Esophagus squamous epithelium (tissue), 5 donors: ENCODE results near the gene GRIP2. TPM values are rescaled to one million over a fixed set of nuclear protein-coding genes. Genes with fewer than 3 reads are reported as not detected.

Source experiments
- DNase-seq: peaks from one replicate; lab custom pipeline; 2025; lab: John Stamatoyannopoulos, UW
- H3K27ac ChIP-seq, 4 donors: fragments of 200-600 bp; sonication (generic); one replicate each; pipeline ENCODE4 v1.5.1; 2016 to 2019; ENCODE audit warnings: mild to moderate bottlenecking in 1 of 4
- H3K27me3 ChIP-seq, 4 donors: fragments of 200-600 bp; sonication (generic); 1 replicate in 3 of 4; 2 replicates in 1 of 4; pipeline versions ENCODE4 v1.5.1 to v1.6.0; 2017 to 2021; ENCODE audit warnings: antibody characterized with exemption in 1 of 4
- H3K36me3 ChIP-seq, 3 donors: fragments of 200-600 bp; sonication (generic); one replicate each; pipeline ENCODE4 v1.5.1; 2016 to 2019
- H3K4me1 ChIP-seq, 3 donors: fragments of 200-600 bp; sonication (generic); one replicate each; pipeline ENCODE4 v1.5.1; 2017 to 2019
- H3K4me3 ChIP-seq, 4 donors: fragments of 200-600 bp; sonication (generic); 1 replicate in 3 of 4; 2 replicates in 1 of 4; pipeline ENCODE4 v1.5.1; 2016 to 2019; ENCODE audit warnings: mild to moderate bottlenecking in 2 of 4, moderate library complexity in 1 of 4
- H3K9me3 ChIP-seq, 3 donors: fragments of 200-600 bp; sonication (generic); one replicate each; pipeline ENCODE4 v1.5.1; 2016 to 2019
- POLR2A ChIP-seq, 4 donors: fragments of 450-650 bp; IDR thresholded peaks; one replicate each; pipeline ENCODE4 v1.6.1; 2017; ENCODE audit warnings: antibody characterized with exemption in 4 of 4, mild to moderate bottlenecking in 4 of 4, moderate library complexity in 3 of 4
- WGBS, 2 donors: methylation state at CpG; one replicate each; pipeline ENCODE4 v1.1.5; 2018; 5-methylcytosine and 5-hydroxymethylcytosine counted together
- intact Hi-C: fragments of 100-400 bp; cut with DNase I; formaldehyde crosslinking; loops from one replicate; pipeline ENCODE4 v1.15.0; 2022
- total RNA-seq, 4 donors: library from RNA; depleted of rRNA; stranded (reverse); fragments of >200 nt; gene quantifications; one replicate each; pipeline ENCODE4 v1.1.0, GENCODE V29; 2016
- TF ChIP-seq, protein P1 (sequence below), 6 experiments: fragments of 450-650 bp in 4 of 6; fragments of 200-600 bp in 2 of 6; sonication (generic) in 2 of 6; IDR thresholded peaks; one replicate each; pipeline ENCODE4 v1.5.1; 2016 to 2019; ENCODE audit warnings: antibody characterized with exemption in 6 of 6, mild to moderate bottlenecking in 4 of 6, moderate library complexity in 4 of 6
- donor health status: DM: yes; HTN: yes; CAD: no.

The GRIP2 gene
- total RNA-seq, 4 donors from 2014 or later, result 0.23 to 2.9 (median 0.53) TPM

DNA sequence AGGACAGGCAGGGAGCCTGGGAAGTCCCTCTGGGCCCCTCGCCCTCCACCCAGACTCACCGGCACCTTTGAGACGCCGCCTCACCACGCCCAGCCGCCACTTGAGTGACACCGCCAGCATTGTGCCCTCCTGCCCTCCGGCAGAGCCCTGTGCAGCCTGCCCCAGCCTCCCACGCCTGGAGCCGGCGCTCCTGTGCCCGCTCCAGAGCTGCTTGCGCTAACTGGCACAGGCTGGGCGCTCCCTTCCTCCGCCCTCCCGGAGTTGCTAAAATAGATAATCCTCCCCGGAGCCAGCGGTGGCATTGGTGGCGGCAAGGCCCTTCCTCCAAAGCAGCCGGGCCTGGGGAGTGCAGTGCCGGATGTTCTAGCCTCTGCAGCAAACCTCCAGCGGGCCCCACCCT, 15.7 kb upstream of the GRIP2 start:
- Histone ChIP-seq H3K9me3 (no peaks in the 10 kb centered on the region), H3K4me3 (peak overlapping the region in 1 of 4 donors; percentile 7), H3K27ac (no peak overlapping the region), H3K36me3 (no peaks in the 10 kb centered on the region), H3K4me1 (peaks cover 0 to 16% (median 4%) of the 10 kb centered on the region in 3 donors), H3K27me3 (peaks cover 0 to 65% (median 0%) of the 10 kb centered on the region in 4 donors)
- no peak for DNase-seq
- intact Hi-C loops, result no loop called here
- no peak for TF ChIP-seq POLR2A (IDR thresholded peaks at IDR 0.05)
- TF ChIP-seq, protein P1, sequence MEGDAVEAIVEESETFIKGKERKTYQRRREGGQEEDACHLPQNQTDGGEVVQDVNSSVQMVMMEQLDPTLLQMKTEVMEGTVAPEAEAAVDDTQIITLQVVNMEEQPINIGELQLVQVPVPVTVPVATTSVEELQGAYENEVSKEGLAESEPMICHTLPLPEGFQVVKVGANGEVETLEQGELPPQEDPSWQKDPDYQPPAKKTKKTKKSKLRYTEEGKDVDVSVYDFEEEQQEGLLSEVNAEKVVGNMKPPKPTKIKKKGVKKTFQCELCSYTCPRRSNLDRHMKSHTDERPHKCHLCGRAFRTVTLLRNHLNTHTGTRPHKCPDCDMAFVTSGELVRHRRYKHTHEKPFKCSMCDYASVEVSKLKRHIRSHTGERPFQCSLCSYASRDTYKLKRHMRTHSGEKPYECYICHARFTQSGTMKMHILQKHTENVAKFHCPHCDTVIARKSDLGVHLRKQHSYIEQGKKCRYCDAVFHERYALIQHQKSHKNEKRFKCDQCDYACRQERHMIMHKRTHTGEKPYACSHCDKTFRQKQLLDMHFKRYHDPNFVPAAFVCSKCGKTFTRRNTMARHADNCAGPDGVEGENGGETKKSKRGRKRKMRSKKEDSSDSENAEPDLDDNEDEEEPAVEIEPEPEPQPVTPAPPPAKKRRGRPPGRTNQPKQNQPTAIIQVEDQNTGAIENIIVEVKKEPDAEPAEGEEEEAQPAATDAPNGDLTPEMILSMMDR (IDR thresholded peaks at IDR 0.05), result no peak
- WGBS, 2 donors, result 22 to 29% methylated on average over 4 to 8 of the region's 22 CpGs

DNA sequence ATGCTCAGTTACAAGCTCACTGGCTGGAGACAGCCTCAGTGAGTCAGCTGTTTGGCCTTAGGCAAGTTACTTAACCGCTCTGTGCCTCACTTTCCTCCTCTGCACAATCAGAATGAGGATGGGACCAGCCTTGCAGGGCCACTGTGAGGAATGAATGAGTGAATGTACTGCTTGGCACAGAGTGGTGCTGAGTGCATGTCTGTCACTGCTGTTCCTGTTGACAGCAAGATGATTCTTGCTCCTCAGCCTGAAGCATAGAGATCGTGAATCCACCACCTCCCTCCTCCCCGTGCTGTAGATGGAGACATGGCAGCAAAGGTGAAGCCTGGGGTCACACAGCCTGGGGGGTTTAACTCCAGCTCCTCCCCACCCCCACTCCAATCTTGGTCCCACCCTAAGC, 14.6 kb upstream of the GRIP2 start:
- H3K9me3 ChIP-seq, result no peaks in the 10 kb centered on the region
- no peak for DNase-seq

DNA sequence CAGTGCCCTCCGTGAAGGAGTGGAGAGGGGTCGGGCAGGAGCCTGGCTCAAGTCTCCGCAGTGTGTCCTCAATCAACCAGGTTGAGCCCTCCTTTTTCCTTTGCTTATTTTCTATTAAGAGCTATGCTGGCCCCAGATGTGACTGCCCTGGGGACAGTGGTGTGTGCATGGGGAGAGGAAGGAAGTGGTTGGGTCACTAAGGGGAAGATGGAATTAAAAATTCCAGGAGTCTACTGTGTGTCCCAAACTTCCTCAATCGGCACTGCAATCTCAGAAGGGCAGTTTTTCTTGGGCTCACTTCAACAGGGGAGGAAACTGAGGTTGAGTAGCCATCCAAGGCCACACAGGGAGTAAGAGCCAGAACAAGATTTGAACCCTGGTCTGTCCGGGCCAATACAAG, 13.7 kb upstream of the GRIP2 start:
- no peaks in the 10 kb centered on the region for H3K9me3 ChIP-seq
- no peak overlapping the region for H3K27ac ChIP-seq
- no peaks in the 10 kb centered on the region for H3K36me3 ChIP-seq
- WGBS, 2 donors, result 53 to 63% methylated on average over 4 to 5 of the region's 5 CpGs
- intact Hi-C loops, result no loop called here
- TF ChIP-seq, protein P1 (IDR thresholded peaks at IDR 0.05), result no peak
- no peak for TF ChIP-seq POLR2A (IDR thresholded peaks at IDR 0.05)
- DNase-seq, result no peak
- H3K27me3 ChIP-seq, result peaks cover 0 to 83% (median 0%) of the 10 kb centered on the region in 4 donors
- no peak overlapping the region for H3K4me3 ChIP-seq
- H3K4me1 ChIP-seq, result peaks cover 0 to 16% (median 4%) of the 10 kb centered on the region in 3 donors

More for the DNA sequence above, 14.6 kb upstream of the GRIP2 start:
- intact Hi-C loops, result no loop called here
- Histone ChIP-seq H3K27me3 (peaks cover 0 to 77% (median 0%) of the 10 kb centered on the region in 4 donors), H3K4me3 (no peak overlapping the region), H3K27ac (no peak overlapping the region), H3K36me3 (no peaks in the 10 kb centered on the region), H3K4me1 (peaks cover 0 to 16% (median 4%) of the 10 kb centered on the region in 3 donors)
- 52 to 56% methylated on average over 2 to 3 of the region's 3 CpGs for WGBS, 2 donors
- TF ChIP-seq POLR2A (IDR thresholded peaks at IDR 0.05), result no peak
- TF ChIP-seq, protein P1 (IDR thresholded peaks at IDR 0.05), result no peak

DNA sequence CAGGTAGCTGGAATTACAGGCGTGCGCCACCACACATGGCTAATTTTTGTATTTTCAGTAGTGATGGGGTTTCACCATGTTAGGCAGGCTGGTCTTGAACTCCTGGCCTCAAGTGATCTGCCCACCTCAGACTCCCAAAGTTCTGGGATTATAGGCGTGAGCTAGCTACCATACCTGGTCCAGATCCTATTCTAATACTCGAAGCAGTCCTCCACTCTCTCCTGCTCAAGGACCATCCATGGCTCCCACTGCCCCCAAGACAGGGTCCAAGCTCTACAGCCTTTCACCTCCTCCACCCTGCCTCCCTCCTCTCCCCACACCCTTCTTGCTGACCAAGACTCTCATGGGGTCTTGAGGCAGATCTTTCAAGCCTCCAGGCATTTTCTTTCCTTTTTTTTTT, 12.6 kb upstream of the GRIP2 start:
- intact Hi-C loops, result no loop called here
- TF ChIP-seq, protein P1 (IDR thresholded peaks at IDR 0.05), result no peak
- TF ChIP-seq POLR2A (IDR thresholded peaks at IDR 0.05), result no peak
- no peak for DNase-seq
- Histone ChIP-seq H3K36me3 (no peaks in the 10 kb centered on the region), H3K4me3 (no peak overlapping the region), H3K27ac (no peak overlapping the region), H3K27me3 (peaks cover 0 to 78% (median 0%) of the 10 kb centered on the region in 4 donors), H3K4me1 (peaks cover 0 to 25% (median 4%) of the 10 kb centered on the region in 3 donors), H3K9me3 (no peaks in the 10 kb centered on the region)
- WGBS, 2 donors, result 92 to 96% methylated on average over 4 of the region's 4 CpGs

DNA sequence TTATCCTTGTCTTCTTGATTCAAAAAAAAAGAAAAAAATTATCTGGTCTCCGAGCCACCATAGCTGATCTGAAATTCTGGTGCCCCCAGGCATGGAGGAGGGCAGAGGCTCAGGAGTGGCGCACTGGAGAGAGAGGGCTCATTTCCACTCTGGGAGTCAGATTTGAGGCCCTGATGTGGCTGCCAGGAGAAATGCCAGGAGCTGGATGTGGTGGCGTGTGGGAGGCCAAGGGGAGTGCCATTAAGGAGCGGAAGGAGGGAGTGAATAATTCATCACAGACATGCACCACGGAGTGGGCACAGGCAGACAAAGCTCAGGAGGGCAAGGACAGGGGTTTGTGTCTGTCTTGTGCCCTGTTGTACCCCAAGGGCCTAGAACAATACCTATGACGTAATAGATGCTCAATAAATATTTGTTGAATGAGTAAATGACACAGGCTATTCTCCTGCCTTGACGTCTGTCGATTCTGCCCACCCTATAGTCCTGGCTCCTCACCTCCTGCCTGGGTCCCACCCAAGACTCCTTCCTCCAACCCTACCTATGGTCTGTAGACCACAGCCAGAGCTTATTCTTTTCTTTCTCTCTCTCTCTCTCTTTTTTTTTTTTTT, 12.0 kb upstream of the GRIP2 start:
- no peaks in the 10 kb centered on the region for H3K9me3 ChIP-seq
- no peak overlapping the region for H3K27ac ChIP-seq
- no peaks in the 10 kb centered on the region for H3K36me3 ChIP-seq
- no peak for DNase-seq
- 80% methylated on average over 7 to 8 of the region's 8 CpGs for WGBS, 2 donors
- peaks cover 0 to 73% (median 0%) of the 10 kb centered on the region in 4 donors for H3K27me3 ChIP-seq
- H3K4me1 ChIP-seq, result peaks cover 0 to 25% (median 4%) of the 10 kb centered on the region in 3 donors
- intact Hi-C loops, result no loop called here
- no peak overlapping the region for H3K4me3 ChIP-seq
- TF ChIP-seq POLR2A (IDR thresholded peaks at IDR 0.05), result no peak
- TF ChIP-seq, protein P1 (IDR thresholded peaks at IDR 0.05), result no peak
